Right lobe of liver (tissue), 4 donors: Measurements from ENCODE around the gene MAGEB17.

Experiments used
- POLR2A ChIP-seq: fragments of 450-650 bp; IDR thresholded peaks from one replicate; pipeline ENCODE4 v1.6.1; 2017; ENCODE audit warnings: antibody characterized with exemption, mild to moderate bottlenecking
- TF ChIP-seq, protein P1 (sequence below), 4 donors: fragments of 200-600 bp in 3 of 4; fragments of 450-650 bp in 1 of 4; IDR thresholded peaks; one replicate each; pipeline versions ENCODE4 v1.5.1 to v1.8.0; 2016 to 2022; ENCODE audit warnings: antibody characterized with exemption in 4 of 4, mild to moderate bottlenecking in 2 of 4
- donor health status: DM: no; HTN: no; CAD: no.
- donor health status: DM: no; HTN: no; CAD: no.
- donor health status: DM: no; HTN: yes; CAD: no.

DNA sequence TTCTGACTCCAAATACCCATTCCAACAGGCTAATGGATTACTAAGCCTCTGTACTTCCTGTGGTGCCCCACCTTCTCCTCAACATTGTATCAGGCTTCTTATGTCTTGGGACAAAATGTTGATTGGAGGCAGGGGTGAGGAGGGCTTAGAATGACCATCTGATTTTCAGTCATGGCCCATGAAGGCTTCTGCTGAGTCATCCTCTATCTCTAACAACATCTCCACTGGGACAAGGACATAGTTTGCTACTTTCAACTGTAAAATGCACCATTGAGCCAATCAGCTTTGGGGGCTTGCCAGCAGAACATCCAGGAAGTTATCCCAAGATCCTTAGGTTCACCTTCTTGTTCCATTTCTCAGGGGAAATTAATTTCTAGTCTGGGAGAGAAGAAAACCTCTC is 29.5 kb downstream of the MAGEB17 start:
- TF ChIP-seq, protein P1, sequence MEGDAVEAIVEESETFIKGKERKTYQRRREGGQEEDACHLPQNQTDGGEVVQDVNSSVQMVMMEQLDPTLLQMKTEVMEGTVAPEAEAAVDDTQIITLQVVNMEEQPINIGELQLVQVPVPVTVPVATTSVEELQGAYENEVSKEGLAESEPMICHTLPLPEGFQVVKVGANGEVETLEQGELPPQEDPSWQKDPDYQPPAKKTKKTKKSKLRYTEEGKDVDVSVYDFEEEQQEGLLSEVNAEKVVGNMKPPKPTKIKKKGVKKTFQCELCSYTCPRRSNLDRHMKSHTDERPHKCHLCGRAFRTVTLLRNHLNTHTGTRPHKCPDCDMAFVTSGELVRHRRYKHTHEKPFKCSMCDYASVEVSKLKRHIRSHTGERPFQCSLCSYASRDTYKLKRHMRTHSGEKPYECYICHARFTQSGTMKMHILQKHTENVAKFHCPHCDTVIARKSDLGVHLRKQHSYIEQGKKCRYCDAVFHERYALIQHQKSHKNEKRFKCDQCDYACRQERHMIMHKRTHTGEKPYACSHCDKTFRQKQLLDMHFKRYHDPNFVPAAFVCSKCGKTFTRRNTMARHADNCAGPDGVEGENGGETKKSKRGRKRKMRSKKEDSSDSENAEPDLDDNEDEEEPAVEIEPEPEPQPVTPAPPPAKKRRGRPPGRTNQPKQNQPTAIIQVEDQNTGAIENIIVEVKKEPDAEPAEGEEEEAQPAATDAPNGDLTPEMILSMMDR (IDR thresholded peaks at IDR 0.05): no peak
- no peak for TF ChIP-seq POLR2A
